Calu3 (cell line): ENCODE data around the gene FBXO5. TPM values are rescaled to one million over a fixed set of nuclear protein-coding genes. Genes with fewer than 3 reads are reported as not detected.

ENCODE experiments used
- BruUV-seq: library from RNA; stranded (reverse); fragments of 400-500 nt; replicated peaks from 2 replicates; lab custom pipeline; 2021; lab: Mats Ljungman, UMichigan
- CTCF ChIA-PET: fragments of 300-600 bp; sonication (Branson Sonifier 250); formaldehyde crosslinking; loops from one replicate; lab custom pipeline; 2022; ENCODE audit warnings: antibody characterized with exemption; lab: Charles Lee
- DNase-seq: peaks from one replicate; pipeline ENCODE4 v3.0.0; 2022
- H3K27ac Mint-ChIP-seq: one replicate; pipeline ENCODE4 v1.8.0; 2022; ENCODE audit warnings: mixed read lengths; ENCODE audit not compliant: unreplicated experiment
- H3K27me3 Mint-ChIP-seq: one replicate; pipeline ENCODE4 v1.8.0; 2022; ENCODE audit warnings: mixed read lengths; ENCODE audit not compliant: unreplicated experiment
- H3K36me3 Mint-ChIP-seq: one replicate; pipeline ENCODE4 v1.8.0; 2022; ENCODE audit warnings: mild to moderate bottlenecking, moderate library complexity, mixed read lengths; ENCODE audit not compliant: insufficient read depth, unreplicated experiment
- H3K4me1 Mint-ChIP-seq: one replicate; pipeline ENCODE4 v1.8.0; 2022; ENCODE audit warnings: mild to moderate bottlenecking, low read depth, mixed read lengths; ENCODE audit not compliant: unreplicated experiment
- H3K4me3 Mint-ChIP-seq: one replicate; pipeline ENCODE4 v1.8.0; 2022; ENCODE audit warnings: mild to moderate bottlenecking, low read depth, moderate library complexity, mixed read lengths; ENCODE audit not compliant: unreplicated experiment
- H3K9me3 Mint-ChIP-seq: one replicate; pipeline ENCODE4 v1.8.0; 2022; ENCODE audit warnings: low read depth, mixed read lengths; ENCODE audit not compliant: unreplicated experiment
- CTCF ChIP-seq: fragments of 200-600 bp; IDR thresholded peaks from one replicate; pipeline ENCODE4 v1.8.0; 2022; ENCODE audit warnings: antibody characterized with exemption; ENCODE audit not compliant: unreplicated experiment
- intact Hi-C: fragments of 100-400 bp; cut with micrococcal nuclease; formaldehyde crosslinking; loops from one replicate; pipeline ENCODE4 v1.10.0; 2022; ENCODE audit not compliant: unreplicated experiment
- total RNA-seq: library from RNA; stranded (reverse); gene quantifications from 2 replicates; pipeline ENCODE4 v1.2.3, GENCODE V29; 2022

FBXO5 gene
- total RNA-seq, 1 experiment from 2014 or later, result 21.1 TPM

GRCh38 chr6:152922706-152923105, 60.1 kb downstream of the FBXO5 start:
- H3K36me3 Mint-ChIP-seq, result no peaks in the 10 kb centered on the region
- CTCF ChIA-PET, result no interaction called here
- no TSS peak for BruUV-seq
- H3K27me3 Mint-ChIP-seq, result no peaks in the 10 kb centered on the region
- no peaks in the 10 kb centered on the region for H3K4me1 Mint-ChIP-seq
- no peak for DNase-seq
- H3K9me3 Mint-ChIP-seq, result peaks cover 4% of the 10 kb centered on the region
- TF ChIP-seq CTCF, result no peak
- intact Hi-C loops, result no loop called here
- no peak overlapping the region for H3K27ac Mint-ChIP-seq
- no peak overlapping the region for H3K4me3 Mint-ChIP-seq

Other genes with a start within 250 kb of the FBXO5 start
- gene VIP, start 232.2 kb downstream of the FBXO5 start, total RNA-seq, result not detected in 2 replicates
- 15.9 and 16.2 TPM in 2 replicates for gene MTRF1L, start 19.7 kb upstream of the FBXO5 start, total RNA-seq
- 0.64 and 0.78 TPM in 2 replicates for gene RGS17, start 148.2 kb upstream of the FBXO5 start, total RNA-seq